PC-9 (cell line): Measurements from ENCODE around the gene ELMO3. TPM values are rescaled to one million over a fixed set of nuclear protein-coding genes. Genes with fewer than 3 reads are reported as not detected.

Source experiments
- BruUV-seq: library from RNA; stranded (reverse); fragments of 400-500 nt; replicated peaks from 2 replicates; lab custom pipeline; 2021; lab: Mats Ljungman, UMichigan
- CTCF ChIA-PET: fragments of 300-600 bp; sonication (Branson Sonifier 250); formaldehyde crosslinking; loops from one replicate; lab custom pipeline; 2022; ENCODE audit warnings: antibody characterized with exemption; lab: Charles Lee
- POLR2A ChIA-PET: fragments of 300-600 bp; sonication (Branson Sonifier 250); formaldehyde crosslinking; loops from one replicate; lab custom pipeline; 2022; ENCODE audit warnings: antibody characterized with exemption; ENCODE audit not compliant: unreplicated experiment; lab: Charles Lee
- DNase-seq, 2 experiments: peaks; one replicate each; pipeline versions ENCODE4 v3.0.0 to v3.0.0-alpha.2; 2015 to 2022; ENCODE audit warnings: mixed read lengths in 1 of 2
- H2AFZ ChIP-seq: fragments of 200-600 bp; sonication (generic); 2 replicates; pipeline ENCODE4 v1.8.1; 2017; ENCODE audit warnings: antibody characterized with exemption
- H3F3A ChIP-seq: fragments of 200-600 bp; sonication (generic); 2 replicates; pipeline ENCODE4 v1.8.1; 2017; ENCODE audit warnings: antibody characterized with exemption, mild to moderate bottlenecking, low read depth; ENCODE audit not compliant: insufficient read depth
- H3K27ac ChIP-seq: fragments of 200-600 bp; sonication (generic); 2 replicates; pipeline ENCODE4 v1.6.1; 2016; ENCODE audit warnings: mixed run types
- H3K27me3 ChIP-seq: fragments of 200-600 bp; sonication (generic); 2 replicates; pipeline ENCODE4 v1.6.1; 2016; ENCODE audit warnings: low read depth, mixed run types; ENCODE audit not compliant: insufficient read depth
- H3K36me3 ChIP-seq: fragments of 200-600 bp; sonication (generic); 2 replicates; pipeline ENCODE4 v1.6.1; 2016; ENCODE audit warnings: low read depth, mixed run types
- H3K4me1 ChIP-seq: fragments of 200-600 bp; sonication (generic); replicated peaks from 2 replicates; pipeline ENCODE4 v1.6.1; 2016; ENCODE audit warnings: mixed run types; ENCODE audit not compliant: insufficient read depth
- H3K4me2 ChIP-seq: fragments of 200-600 bp; sonication (generic); 2 replicates; pipeline ENCODE4 v1.6.1; 2017; ENCODE audit warnings: mixed run types
- H3K4me3 ChIP-seq: fragments of 200-600 bp; sonication (generic); 2 replicates; pipeline ENCODE4 v1.6.1; 2016; ENCODE audit warnings: mixed run types
- H3K79me2 ChIP-seq: fragments of 200-600 bp; sonication (generic); 2 replicates; pipeline ENCODE4 v1.6.1; 2017; ENCODE audit warnings: low read depth, mixed run types
- H3K9me2 ChIP-seq: fragments of 200-600 bp; sonication (generic); 2 replicates; pipeline ENCODE4 v1.8.1; 2017; ENCODE audit warnings: mild to moderate bottlenecking; ENCODE audit not compliant: insufficient read depth
- H3K9me3 ChIP-seq: fragments of 200-600 bp; sonication (generic); 2 replicates; pipeline ENCODE4 v1.8.1; 2016; ENCODE audit warnings: low read depth; ENCODE audit not compliant: insufficient read depth
- H4K20me1 ChIP-seq: fragments of 200-600 bp; sonication (generic); 2 replicates; pipeline ENCODE4 v1.8.1; 2017; ENCODE audit not compliant: insufficient read depth
- CTCF ChIP-seq: fragments of 200-600 bp; sonication (generic); conservative IDR thresholded peaks from 2 replicates; pipeline ENCODE4 v1.6.1; 2017; ENCODE audit warnings: mixed run types, antibody characterized with exemption, mild to moderate bottlenecking, moderate library complexity
- EZH2 ChIP-seq: fragments of 200-600 bp; sonication (generic); IDR thresholded peaks from 2 replicates; pipeline ENCODE4 v1.8.0; 2017; ENCODE audit warnings: antibody characterized with exemption, low read depth
- intact Hi-C: fragments of 100-400 bp; cut with micrococcal nuclease; formaldehyde crosslinking; loops from one replicate; pipeline ENCODE4 v1.10.0; 2022; ENCODE audit not compliant: unreplicated experiment
- total RNA-seq: library from RNA; stranded (reverse); gene quantifications from 2 replicates; pipeline ENCODE4 v1.2.3, GENCODE V29; 2021

Gene ELMO3
- total RNA-seq, 1 experiment from 2014 or later: 32.4 TPM

GRCh38 chr16:67234180-67234597, 35.3 kb downstream of the ELMO3 start:
- Histone ChIP-seq H2AFZ (no peak overlapping the region), H3K4me1 (no peaks in the 10 kb centered on the region), H3K4me3 (no peak overlapping the region), H3K36me3 (peaks cover 16% of the 10 kb centered on the region), H3K79me2 (peaks cover 11% of the 10 kb centered on the region), H4K20me1 (no peaks in the 10 kb centered on the region), H3K27ac (no peak overlapping the region), H3K9me2 (no peaks in the 10 kb centered on the region), H3K27me3 (no peaks in the 10 kb centered on the region), H3K9me3 (no peaks in the 10 kb centered on the region), H3K4me2 (no peak overlapping the region), H3F3A (peaks cover 37% of the 10 kb centered on the region)
- BruUV-seq: no TSS peak
- intact Hi-C loops: no loop called here
- no peak for TF ChIP-seq CTCF
- ChIA-PET CTCF (interaction anchor here (0.7 kb wide), 1 partner anchor 119 kb away, joined by 6 read pairs; no protein-coding TSS in a partner anchor), POLR2A (no interaction called here)
- no peak for DNase-seq

GRCh38 chr16:67235816-67236562, 37.1 kb downstream of the ELMO3 start:
- ChIA-PET CTCF (no interaction called here), POLR2A (interaction anchor here (1.1 kb wide), 1 partner anchor 9 kb away, joined by 5 read pairs; the partner anchor contains the start of gene TMEM208)
- no peak overlapping the region for H3K27ac ChIP-seq
- H3K4me3 ChIP-seq: no peak overlapping the region
- H3K4me2 ChIP-seq: no peak overlapping the region
- no peak overlapping the region for H2AFZ ChIP-seq
- no TSS peak for BruUV-seq
- intact Hi-C loops: no loop called here
- peaks cover 52% of the 10 kb centered on the region for H3F3A ChIP-seq
- H3K79me2 ChIP-seq: peaks cover 25% of the 10 kb centered on the region
- H3K27me3 ChIP-seq: no peaks in the 10 kb centered on the region
- peaks cover 14% of the 10 kb centered on the region for H3K36me3 ChIP-seq
- no peak for TF ChIP-seq EZH2
- no peak for TF ChIP-seq CTCF
- H3K9me2 ChIP-seq: no peaks in the 10 kb centered on the region
- H3K4me1 ChIP-seq: peaks cover 17% of the 10 kb centered on the region
- H4K20me1 ChIP-seq: no peaks in the 10 kb centered on the region
- no peak for DNase-seq
- no peaks in the 10 kb centered on the region for H3K9me3 ChIP-seq

GRCh38 chr16:67236563-67237395, 37.8 kb downstream of the ELMO3 start:
- Histone ChIP-seq H3K9me3 (no peaks in the 10 kb centered on the region), H3K4me1 (peaks cover 24% of the 10 kb centered on the region), H3K4me2 (no peak overlapping the region), H3K27ac (no peak overlapping the region), H3K4me3 (no peak overlapping the region), H3K27me3 (no peaks in the 10 kb centered on the region), H2AFZ (no peak overlapping the region), H3K9me2 (no peaks in the 10 kb centered on the region), H3K36me3 (peaks cover 11% of the 10 kb centered on the region), H3F3A (peaks cover 59% of the 10 kb centered on the region), H4K20me1 (no peaks in the 10 kb centered on the region), H3K79me2 (peaks cover 25% of the 10 kb centered on the region)
- POLR2A ChIA-PET: interaction anchor here (1.1 kb wide), 1 partner anchor 10 kb away, joined by 5 read pairs; the partner anchor contains the start of gene TMEM208
- CTCF ChIA-PET: interaction anchor here (0.5 kb wide), 1 partner anchor 10 kb away, joined by 3 read pairs; no protein-coding TSS in a partner anchor
- no TSS peak for BruUV-seq
- TF ChIP-seq EZH2 (no peak), CTCF (no peak)
- intact Hi-C loops: no loop called here
- DNase-seq: peak in 1 of 2 experiments; percentile 58
